ENCODE measurements around the gene SEC63.
"Not testable (repeated sequence)": the region's sequence is repeated elsewhere in the genome, so short reads cannot be mapped to it uniquely, and the experiment has no call there.

SEC63 gene

DNA sequence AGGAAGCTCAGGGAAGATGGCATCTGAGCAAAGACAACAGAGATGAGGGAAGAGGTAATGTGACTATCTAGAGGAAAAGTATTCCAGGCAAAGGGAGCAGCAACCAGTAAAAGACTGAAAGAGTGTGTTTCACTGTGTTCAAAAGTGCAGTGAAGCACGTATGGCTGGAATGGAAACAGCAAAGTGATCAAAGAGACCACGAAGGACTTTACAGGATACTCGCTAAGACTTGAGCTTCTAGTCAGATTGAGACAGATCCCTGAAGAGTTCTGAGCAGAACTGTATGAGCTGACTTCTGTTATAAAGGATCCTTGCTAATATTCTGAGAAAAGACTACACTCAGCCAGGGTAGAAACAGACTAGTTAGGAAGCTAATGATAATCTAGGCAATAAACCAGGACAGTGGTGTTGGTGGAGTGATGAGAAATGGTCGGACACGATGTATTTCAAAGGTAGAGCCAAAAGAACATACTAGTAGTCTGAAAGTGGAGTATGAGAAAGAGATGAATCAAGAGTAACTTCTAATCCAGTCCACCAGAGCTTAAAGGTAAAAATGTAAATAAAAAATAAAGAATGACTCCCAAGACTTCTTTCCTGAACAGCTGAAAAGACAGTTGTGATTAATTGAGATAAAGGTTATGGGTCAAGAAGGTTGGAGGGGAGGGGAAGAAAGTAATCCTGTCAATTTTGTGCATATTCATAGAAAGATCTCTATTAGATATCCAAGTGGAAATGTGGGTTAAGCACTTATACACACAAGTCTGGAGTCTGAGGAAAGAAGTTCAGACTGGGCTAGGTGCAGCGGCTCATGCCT lies 14.2 kb downstream of the SEC63 start:
- in situ Hi-C loops (cut with MboI; ENCODE audit: low pct_unique_long_range_greater_than_20kb, low sequenced_read_pairs, unreplicated experiment) = no loop called here
- no peak for DNase-seq (ENCODE audit: low spot score)
- TF ChIP-seq, protein P1, sequence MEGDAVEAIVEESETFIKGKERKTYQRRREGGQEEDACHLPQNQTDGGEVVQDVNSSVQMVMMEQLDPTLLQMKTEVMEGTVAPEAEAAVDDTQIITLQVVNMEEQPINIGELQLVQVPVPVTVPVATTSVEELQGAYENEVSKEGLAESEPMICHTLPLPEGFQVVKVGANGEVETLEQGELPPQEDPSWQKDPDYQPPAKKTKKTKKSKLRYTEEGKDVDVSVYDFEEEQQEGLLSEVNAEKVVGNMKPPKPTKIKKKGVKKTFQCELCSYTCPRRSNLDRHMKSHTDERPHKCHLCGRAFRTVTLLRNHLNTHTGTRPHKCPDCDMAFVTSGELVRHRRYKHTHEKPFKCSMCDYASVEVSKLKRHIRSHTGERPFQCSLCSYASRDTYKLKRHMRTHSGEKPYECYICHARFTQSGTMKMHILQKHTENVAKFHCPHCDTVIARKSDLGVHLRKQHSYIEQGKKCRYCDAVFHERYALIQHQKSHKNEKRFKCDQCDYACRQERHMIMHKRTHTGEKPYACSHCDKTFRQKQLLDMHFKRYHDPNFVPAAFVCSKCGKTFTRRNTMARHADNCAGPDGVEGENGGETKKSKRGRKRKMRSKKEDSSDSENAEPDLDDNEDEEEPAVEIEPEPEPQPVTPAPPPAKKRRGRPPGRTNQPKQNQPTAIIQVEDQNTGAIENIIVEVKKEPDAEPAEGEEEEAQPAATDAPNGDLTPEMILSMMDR (IDR thresholded peaks at IDR 0.05; ENCODE audit: extremely low read depth, insufficient read depth, missing control alignments) = no peak

DNA sequence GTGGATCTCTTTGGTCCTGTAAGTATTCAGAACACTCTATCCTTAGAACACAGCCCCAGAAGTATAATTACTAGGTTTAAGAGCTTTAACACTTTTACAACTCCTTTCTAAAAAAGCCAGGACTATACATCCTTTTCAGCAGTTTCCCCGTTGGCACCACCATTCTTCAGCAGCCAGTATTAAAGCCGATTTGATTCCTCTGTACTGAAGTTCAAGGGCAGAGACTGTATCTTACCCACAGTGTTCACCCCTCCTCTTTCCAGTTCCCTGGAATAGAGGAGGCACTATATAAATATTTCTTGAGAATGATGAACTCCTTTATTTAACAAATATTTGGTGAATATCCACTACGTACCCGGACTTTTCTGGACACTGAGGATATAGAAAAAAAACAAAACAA lies 15.9 kb downstream of the SEC63 start:
- no peak for DNase-seq (ENCODE audit: low spot score)
- TF ChIP-seq, protein P1 (IDR thresholded peaks at IDR 0.05; ENCODE audit: extremely low read depth, insufficient read depth, missing control alignments) = no peak
- in situ Hi-C loops (cut with MboI; ENCODE audit: low pct_unique_long_range_greater_than_20kb, low sequenced_read_pairs, unreplicated experiment) = no loop called here

DNA sequence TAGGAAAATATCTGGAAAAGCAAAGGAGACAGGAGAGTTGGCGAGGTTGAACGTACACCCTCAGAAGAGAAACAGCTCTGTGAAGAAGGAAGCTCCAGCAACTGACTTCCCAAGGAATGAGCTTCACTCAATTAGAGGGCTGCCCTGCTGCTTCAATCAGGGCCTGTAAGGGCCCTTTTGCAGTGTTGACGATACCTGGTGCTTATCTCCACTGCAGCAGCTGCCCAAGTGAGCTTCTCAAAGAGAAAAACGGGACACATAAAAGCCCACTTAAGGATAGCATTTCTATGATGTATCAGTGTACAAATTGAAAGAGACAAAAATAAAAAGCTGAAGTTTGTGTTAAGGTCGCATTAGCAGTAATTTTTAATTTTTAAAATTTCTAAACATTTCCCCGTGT lies 16.4 kb downstream of the SEC63 start:
- DNase-seq (ENCODE audit: low spot score) = no peak
- TF ChIP-seq, protein P1 (IDR thresholded peaks at IDR 0.05; ENCODE audit: extremely low read depth, insufficient read depth, missing control alignments) = no peak
- in situ Hi-C loops (cut with MboI; ENCODE audit: low pct_unique_long_range_greater_than_20kb, low sequenced_read_pairs, unreplicated experiment) = no loop called here

DNA sequence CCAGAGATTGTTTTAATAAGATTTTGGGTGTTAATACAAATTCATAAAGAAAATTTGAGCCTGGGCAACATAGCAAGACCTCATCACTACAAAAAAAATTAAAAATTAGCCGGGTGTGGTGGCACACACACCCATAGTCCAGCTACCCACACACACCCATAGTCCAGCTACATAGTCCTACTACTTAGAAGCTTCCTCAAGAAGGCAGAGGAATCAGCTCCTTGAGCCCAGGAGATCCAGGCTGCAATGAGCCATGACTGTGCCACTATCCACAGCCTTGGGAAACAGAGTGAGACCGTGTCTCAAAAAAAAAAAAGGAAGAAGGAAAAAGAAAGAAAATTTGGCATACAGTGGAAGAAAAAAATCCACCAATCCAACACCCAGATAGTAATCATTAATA lies 16.8 kb downstream of the SEC63 start:
- in situ Hi-C loops (cut with MboI; ENCODE audit: low pct_unique_long_range_greater_than_20kb, low sequenced_read_pairs, unreplicated experiment) = no loop called here
- no peak for DNase-seq (ENCODE audit: low spot score)
- TF ChIP-seq, protein P1 (IDR thresholded peaks at IDR 0.05; ENCODE audit: extremely low read depth, insufficient read depth, missing control alignments) = no peak

DNA sequence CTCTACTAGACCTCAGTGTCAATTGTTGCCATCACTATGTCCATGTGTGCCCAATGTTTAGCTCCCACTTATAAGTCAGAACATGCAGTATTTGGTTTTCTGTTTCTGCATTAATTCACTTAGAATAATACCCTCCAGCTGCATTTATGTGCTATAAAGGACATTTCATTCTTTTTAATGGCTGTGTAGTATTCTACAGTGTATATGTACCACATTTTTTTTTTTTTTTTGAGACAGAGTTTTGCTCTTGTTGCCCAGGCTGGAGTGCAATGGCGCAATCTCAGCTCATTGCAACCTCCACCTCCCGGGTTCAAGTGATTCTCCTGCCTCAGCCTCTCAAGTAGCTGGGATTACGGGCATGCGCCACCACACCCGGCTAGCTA lies 21.1 kb downstream of the SEC63 start:
- DNase-seq (ENCODE audit: low spot score); in situ Hi-C loops (cut with MboI; ENCODE audit: low pct_unique_long_range_greater_than_20kb, low sequenced_read_pairs, unreplicated experiment): not testable (repeated sequence)

DNA sequence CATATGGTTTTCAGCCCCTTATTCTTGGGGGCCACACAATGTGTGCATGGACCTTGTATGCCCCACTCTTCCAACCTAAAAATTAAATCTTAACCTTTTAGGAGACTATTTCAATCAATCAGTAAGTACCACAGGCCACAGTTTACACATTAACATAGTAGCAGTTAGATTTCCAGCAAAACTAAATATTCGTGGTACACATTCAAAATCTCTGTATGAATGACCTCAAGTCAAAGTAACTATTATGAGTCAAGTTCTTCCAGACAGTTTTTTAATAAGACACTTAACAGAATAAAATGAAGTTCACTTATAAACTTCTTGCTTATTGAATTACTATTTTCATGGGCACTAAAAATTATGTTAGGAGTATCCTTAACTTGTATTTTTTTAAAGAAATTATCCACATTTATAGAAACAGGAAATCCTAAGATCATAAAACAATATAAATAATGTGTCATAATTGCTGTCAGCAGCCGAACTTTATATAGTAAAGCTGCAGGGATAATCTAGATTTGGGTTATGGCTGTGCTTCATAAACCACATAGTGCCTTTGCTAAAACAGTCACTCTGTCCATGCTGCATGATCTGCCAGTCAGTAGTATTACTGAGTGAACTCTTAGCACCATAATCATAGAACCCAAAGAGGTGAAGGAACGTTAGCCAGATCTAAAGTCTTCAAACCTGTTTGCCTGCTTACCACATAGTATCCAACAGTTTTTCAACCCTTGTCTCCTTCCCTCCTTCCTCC lies 21.7 kb downstream of the SEC63 start:
- no peak for DNase-seq (ENCODE audit: low spot score)
- TF ChIP-seq, protein P1 (IDR thresholded peaks at IDR 0.05; ENCODE audit: extremely low read depth, insufficient read depth, missing control alignments) = no peak
- in situ Hi-C loops (cut with MboI; ENCODE audit: low pct_unique_long_range_greater_than_20kb, low sequenced_read_pairs, unreplicated experiment) = no loop called here

DNA sequence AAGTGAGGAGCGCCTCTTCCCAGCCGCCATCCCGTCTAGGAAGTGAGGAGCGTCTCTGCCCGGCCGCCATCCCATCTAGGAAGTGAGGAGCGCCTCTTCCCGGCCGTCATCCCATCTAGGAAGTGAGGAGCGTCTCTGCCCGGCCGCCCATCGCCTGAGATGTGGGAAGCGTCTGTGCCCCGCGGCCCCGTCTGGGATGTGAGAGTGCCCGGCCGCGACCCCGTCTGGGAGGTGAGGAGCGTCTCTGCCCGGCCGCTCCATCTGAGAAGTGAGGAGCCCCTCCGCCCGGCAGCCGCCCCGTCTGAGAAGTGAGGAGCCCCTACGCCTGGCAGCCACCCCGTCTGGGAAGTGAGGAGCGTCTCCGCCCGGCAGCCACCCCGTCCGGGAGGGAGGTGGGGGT lies 23.8 kb downstream of the SEC63 start:
- DNase-seq (ENCODE audit: low spot score); in situ Hi-C loops (cut with MboI; ENCODE audit: low pct_unique_long_range_greater_than_20kb, low sequenced_read_pairs, unreplicated experiment): not testable (repeated sequence)
